HCT116 (cell line): ENCODE measurements around the gene SMARCA2. TPM values are rescaled to one million over a fixed set of nuclear protein-coding genes. Genes with fewer than 3 reads are reported as not detected.
A peak's percentile ranks its signal among the peaks of the same experiment; 100 is the strongest.

Source experiments
- ATAC-seq: fragments of 200-7000 bp; cut with Tn5 transposase; 2 replicates; pipeline ENCODE4 v1.9.1; 2020; ENCODE audit warnings: mild to moderate bottlenecking, moderate library complexity
- Bru-seq: library from RNA; stranded (reverse); fragments of 400-500 nt; gene quantifications from one replicate; lab custom pipeline; 2021; lab: Mats Ljungman, UMichigan
- BruChase-seq, 2 experiments: library from RNA; stranded (reverse); fragments of 400-500 nt; gene quantifications; one replicate each; lab custom pipeline; 2021; lab: Mats Ljungman, UMichigan
- BruUV-seq: library from RNA; stranded (reverse); fragments of 400-500 nt; replicated peaks from 2 replicates; lab custom pipeline; 2021; lab: Mats Ljungman, UMichigan
- CTCF ChIA-PET: fragments of 300-600 bp; sonication (Branson Sonifier 250); formaldehyde crosslinking; loops from one replicate; lab custom pipeline; 2021; ENCODE audit warnings: antibody characterized with exemption; lab: Charles Lee
- POLR2A ChIA-PET: fragments of 300-600, 350-600 bp; sonication (Branson Sonifier 250); formaldehyde crosslinking; loops from one replicate; lab custom pipeline; 2021; ENCODE audit warnings: antibody characterized with exemption; lab: Charles Lee
- RAD21 ChIA-PET, 2 experiments: fragments of 300-600 bp; sonication (Branson Sonifier 250); formaldehyde crosslinking; loops; one replicate each; lab custom pipeline; 2023; ENCODE audit warnings: low total read pairs in 2 of 2; ENCODE audit not compliant: uncharacterized antibody in 2 of 2, unreplicated experiment in 2 of 2, low non-redundant PET in 1 of 2; lab: Charles Lee
- DNase-seq: peaks from one replicate; pipeline ENCODE4 v3.0.0-alpha.2; 2010; ENCODE audit warnings: low read depth, low spot score
- H2AFZ ChIP-seq: fragments of 200-600 bp; shearing (Covaris generic), sonication (generic); 2 replicates; pipeline ENCODE4 v1.6.1; 2017; ENCODE audit warnings: low read depth, mixed run types, mixed read lengths, antibody characterized with exemption, low read length; ENCODE audit not compliant: poor library complexity, severe bottlenecking
- H3K27ac ChIP-seq: 2 replicates; pipeline ENCODE4 v1.5.1; 2012; ENCODE audit warnings: low read depth, low read length
- H3K27me3 ChIP-seq: fragments of 200-600 bp; sonication (generic); 2 replicates; pipeline ENCODE4 v1.6.1; 2016; ENCODE audit warnings: mixed run types, low read length, mixed read lengths; ENCODE audit not compliant: insufficient read depth
- H3K36me3 ChIP-seq, 2 experiments: fragments of 200-500 bp in 1 of 2; fragments of 200-600 bp in 1 of 2; sonication (Bioruptor generic) in 1 of 2; sonication (generic) in 1 of 2; 2 replicates each; pipeline versions ENCODE4 v1.5.1 to v1.6.1; 2014 to 2016; ENCODE audit warnings: low read length in 2 of 2, inconsistent platforms in 1 of 2, mixed read lengths in 1 of 2, mixed run types in 1 of 2; ENCODE audit not compliant: insufficient read depth in 2 of 2, control insufficient read depth in 1 of 2
- H3K4me1 ChIP-seq, 2 experiments: fragments of 200-600 bp in 1 of 2; sonication (generic) in 1 of 2; 2 replicates each; pipeline versions ENCODE4 v1.5.1 to v1.6.1; 2012 to 2017; ENCODE audit warnings: low read length in 2 of 2, inconsistent platforms in 1 of 2, mild to moderate bottlenecking in 1 of 2, mixed read lengths in 1 of 2, mixed run types in 1 of 2, moderate library complexity in 1 of 2; ENCODE audit not compliant: insufficient read depth in 2 of 2, control insufficient read depth in 1 of 2
- H3K4me2 ChIP-seq: fragments of 200-600 bp; sonication (generic); 2 replicates; pipeline ENCODE4 v1.6.1; 2017; ENCODE audit warnings: mixed run types, low read length, mixed read lengths
- H3K4me3 ChIP-seq, 2 experiments: fragments of 200-600 bp in 1 of 2; sonication (generic) in 1 of 2; replicated peaks in 1 of 2; 2 replicates each; pipeline ENCODE4 v1.5.1; 2011 to 2016; ENCODE audit warnings: low read length in 2 of 2, control low read depth in 1 of 2, low read depth in 1 of 2, mild to moderate bottlenecking in 1 of 2, mixed read lengths in 1 of 2, mixed run types in 1 of 2
- H3K79me2 ChIP-seq: fragments of 200-600 bp; sonication (generic); 2 replicates; pipeline ENCODE4 v1.6.1; 2017; ENCODE audit warnings: mild to moderate bottlenecking, mixed run types, low read length, moderate library complexity, mixed read lengths; ENCODE audit not compliant: insufficient read depth
- H3K9ac ChIP-seq: fragments of 200-600 bp; sonication (generic); 2 replicates; pipeline ENCODE4 v1.6.1; 2016; ENCODE audit warnings: low read length, mixed read lengths
- H3K9me2 ChIP-seq: fragments of 200-600 bp; sonication (generic), shearing (Covaris generic); 2 replicates; pipeline ENCODE4 v1.6.1; 2017; ENCODE audit warnings: mixed run types, mild to moderate bottlenecking, moderate library complexity; ENCODE audit not compliant: insufficient read depth
- H3K9me3 ChIP-seq, 2 experiments: fragments of 200-500 bp in 1 of 2; fragments of 200-600 bp in 1 of 2; sonication (Bioruptor generic) in 1 of 2; sonication (generic) in 1 of 2; 2 replicates each; pipeline ENCODE4 v1.6.1; 2014 to 2017; ENCODE audit warnings: low read length in 2 of 2, mixed read lengths in 2 of 2, inconsistent platforms in 1 of 2, low read depth in 1 of 2, mild to moderate bottlenecking in 1 of 2, mixed run types in 1 of 2, moderate library complexity in 1 of 2; ENCODE audit not compliant: control insufficient read depth in 1 of 2, insufficient read depth in 1 of 2
- H4K20me1 ChIP-seq: fragments of 200-600 bp; sonication (generic), shearing (Covaris generic); 2 replicates; pipeline ENCODE4 v1.6.1; 2017; ENCODE audit warnings: mixed run types, mild to moderate bottlenecking, moderate library complexity; ENCODE audit not compliant: insufficient read depth
- CEBPB ChIP-seq: IDR thresholded peaks from 2 replicates; pipeline ENCODE4 v1.6.1; 2012; ENCODE audit warnings: low read depth
- EGR1 ChIP-seq: IDR thresholded peaks from 2 replicates; pipeline ENCODE4 v1.6.1; 2012; ENCODE audit warnings: low read depth
- ELF1 ChIP-seq: IDR thresholded peaks from 2 replicates; pipeline ENCODE4 v1.6.1; 2012; ENCODE audit warnings: low read depth, borderline replicate concordance
- EZH2 ChIP-seq: fragments of 200-600 bp; sonication (generic); IDR thresholded peaks from 2 replicates; pipeline ENCODE4 v1.6.1; 2017; ENCODE audit warnings: antibody characterized with exemption, mixed run types
- EZH2phosphoT487 ChIP-seq: fragments of 200-600 bp; IDR thresholded peaks from 2 replicates; pipeline ENCODE4 v1.6.1; 2018; ENCODE audit warnings: antibody characterized with exemption, borderline replicate concordance
- FOSL1 ChIP-seq: IDR thresholded peaks from 2 replicates; pipeline ENCODE4 v1.6.1; 2012; ENCODE audit warnings: low read depth
- JUND ChIP-seq: IDR thresholded peaks from 2 replicates; pipeline ENCODE4 v1.6.1; 2012
- POLR2A ChIP-seq: IDR thresholded peaks from 2 replicates; pipeline ENCODE4 v1.7.0; 2011; ENCODE audit warnings: borderline replicate concordance; ENCODE audit not compliant: insufficient read depth, insufficient read length; ENCODE audit errors: extremely low read depth
- POLR2AphosphoS5 ChIP-seq: IDR thresholded peaks from 2 replicates; pipeline ENCODE4 v1.6.1; 2011; ENCODE audit warnings: mild to moderate bottlenecking, low read depth, low read length, moderate library complexity
- RAD21 ChIP-seq: IDR thresholded peaks from 2 replicates; pipeline ENCODE4 v1.6.1; 2012; ENCODE audit warnings: low read depth, mild to moderate bottlenecking
- SIN3A ChIP-seq: IDR thresholded peaks from 2 replicates; pipeline ENCODE4 v1.6.1; 2012; ENCODE audit warnings: low read depth
- SP1 ChIP-seq: IDR thresholded peaks from 2 replicates; pipeline ENCODE4 v1.6.1; 2012; ENCODE audit warnings: low read depth
- SRF ChIP-seq: IDR thresholded peaks from 2 replicates; pipeline ENCODE4 v1.6.1; 2012; ENCODE audit warnings: low read depth
- TCF7L2 ChIP-seq: IDR thresholded peaks from 2 replicates; pipeline ENCODE4 v1.7.0; 2011; ENCODE audit warnings: borderline replicate concordance, inconsistent platforms; ENCODE audit not compliant: insufficient read depth, insufficient read length; ENCODE audit errors: extremely low read depth
- YY1 ChIP-seq: IDR thresholded peaks from 2 replicates; pipeline ENCODE4 v1.6.1; 2011; ENCODE audit warnings: low read length, low read depth, moderate library complexity, mild to moderate bottlenecking; ENCODE audit not compliant: insufficient replicate concordance; ENCODE audit errors: extremely low read depth
- ZFX ChIP-seq: fragments of 450-650 bp; IDR thresholded peaks from 2 replicates; pipeline ENCODE4 v1.6.1; 2017
- ZNF274 ChIP-seq: fragments of 200-500 bp; sonication (Bioruptor generic); IDR thresholded peaks from 2 replicates; pipeline ENCODE4 v1.6.1; 2014; ENCODE audit warnings: mild to moderate bottlenecking, low read depth, low read length, inconsistent platforms
- intact Hi-C: fragments of 100-400 bp; cut with micrococcal nuclease; formaldehyde crosslinking; loops from 2 replicates; pipeline ENCODE4 v1.10.0; 2022
- long read RNA-seq: library from polyadenylated mRNA; unstranded; transcript quantifications from one replicate; pipeline ENCODE4 v2.0.0, GENCODE V29; 2021; ENCODE audit not compliant: unreplicated experiment
- polyA plus RNA-seq: library from polyadenylated mRNA; unstranded; fragments of >200 nt; gene quantifications from 2 replicates; pipeline ENCODE4 v1.2.1, GENCODE V29; 2012; ENCODE audit warnings: missing spikeins
- total RNA-seq: library from RNA; stranded (reverse); gene quantifications from one replicate; pipeline ENCODE4 v1.2.1, GENCODE V29; 2021; ENCODE audit not compliant: unreplicated experiment
- TF ChIP-seq, protein P1 (sequence below): IDR thresholded peaks from 2 replicates; pipeline ENCODE4 v1.6.1; 2012; ENCODE audit warnings: low read depth
- TF ChIP-seq, protein P2 (sequence below): IDR thresholded peaks from 2 replicates; pipeline ENCODE4 v1.6.1; 2012
- TF ChIP-seq, protein P3 (sequence below): IDR thresholded peaks from 2 replicates; pipeline ENCODE4 v1.6.1; 2011; ENCODE audit warnings: mild to moderate bottlenecking, low read length, moderate library complexity; ENCODE audit not compliant: insufficient replicate concordance; ENCODE audit errors: extremely low read depth

Gene SMARCA2
- total RNA-seq (14.7 TPM), Bru-seq, nascent RNA (percentile 43 among the genes with signal in this experiment), BruChase-seq, experiment 1, labeled RNA remaining after a 6-hour chase (percentile 37 among the genes with signal in this experiment), BruChase-seq, experiment 2, labeled RNA remaining after a 2-hour chase (percentile 36 among the genes with signal in this experiment)
- polyA plus RNA-seq, result 4.1 and 5.4 TPM in 2 replicates
- long read RNA-seq, partial matches to known transcripts, result 5 of 6 reads
- long read RNA-seq, other reads (novel, unspliced or antisense), result 1 of 6 reads

DNA sequence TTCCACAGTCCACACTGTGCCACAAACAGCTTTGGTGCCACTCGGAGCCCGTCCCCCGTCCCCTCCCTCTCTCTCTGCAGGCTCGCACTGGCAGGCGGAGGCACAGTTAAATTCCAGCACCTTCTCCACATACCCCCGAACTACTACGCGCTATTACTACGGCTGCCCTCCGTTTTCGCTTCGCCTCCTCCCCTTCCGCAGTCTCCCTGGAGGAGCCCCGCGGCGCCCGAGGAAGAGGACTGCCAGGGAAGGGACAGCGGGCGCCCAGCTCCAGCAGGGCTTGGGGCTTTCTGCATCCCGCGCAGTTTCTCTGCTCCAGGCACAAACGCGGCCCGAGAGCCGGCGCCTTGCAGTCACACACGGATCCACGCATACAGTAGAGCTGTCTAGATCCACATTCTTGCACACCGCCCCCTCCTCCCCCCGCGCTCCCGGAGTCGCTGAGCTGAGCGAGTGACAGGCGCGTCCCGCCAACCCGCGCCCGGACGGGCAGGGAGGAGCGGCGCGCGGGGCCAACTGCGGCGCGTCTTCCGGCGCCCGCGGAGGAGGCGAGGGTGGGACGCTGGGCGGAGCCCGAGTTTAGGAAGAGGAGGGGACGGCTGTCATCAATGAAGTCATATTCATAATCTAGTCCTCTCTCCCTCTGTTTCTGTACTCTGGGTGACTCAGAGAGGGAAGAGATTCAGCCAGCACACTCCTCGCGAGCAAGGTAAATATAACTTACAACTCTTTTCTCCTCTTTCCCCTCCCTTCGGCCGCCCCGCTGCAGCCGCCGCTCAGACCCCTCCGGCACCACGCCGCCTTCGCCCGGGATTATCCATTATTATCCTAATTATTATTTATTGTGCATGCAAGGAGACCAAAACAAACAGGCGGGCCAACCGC, at the start of gene SMARCA2:
TSS of gene SMARCA2 (plus strand) at position 652 of the 885 bp plus-strand sequence. CDS start 13,676 bp downstream, outside the sequence.
- Histone ChIP-seq H3K27me3 (peaks cover 29% of the 10 kb centered on the region), H3K36me3 (no peaks in the 10 kb centered on the region), H3K4me2 (peak within 1 kb of the TSS; percentile 93), H4K20me1 (no peaks in the 10 kb centered on the region), H3K4me1 (peaks cover 11 to 26% of the 10 kb centered on the region in 2 experiments; a peak in 3 of 4 replicates), H2AFZ (peak within 1 kb of the TSS; percentile 99), H3K9me2 (no peaks in the 10 kb centered on the region), H3K9ac (peak within 1 kb of the TSS; percentile 49), H3K79me2 (no peaks in the 10 kb centered on the region), H3K9me3 (no peaks in the 10 kb centered on the region), H3K4me3 (peak within 1 kb of the TSS; percentile 62 to 66), H3K27ac (no peak within 1 kb of the TSS)
- DNase-seq (peak; percentile 84), ATAC-seq (peak; percentile 88)
- BruUV-seq, result no TSS peak
- ChIA-PET POLR2A (no interaction called here), CTCF (no interaction called here), RAD21 (no interaction called here)
- intact Hi-C loops, result loop anchor here (10.0 kb wide), 2 partner anchors 230 to 830 kb away; partner anchors contain the start of gene PUM3
- TF ChIP-seq, protein P1, sequence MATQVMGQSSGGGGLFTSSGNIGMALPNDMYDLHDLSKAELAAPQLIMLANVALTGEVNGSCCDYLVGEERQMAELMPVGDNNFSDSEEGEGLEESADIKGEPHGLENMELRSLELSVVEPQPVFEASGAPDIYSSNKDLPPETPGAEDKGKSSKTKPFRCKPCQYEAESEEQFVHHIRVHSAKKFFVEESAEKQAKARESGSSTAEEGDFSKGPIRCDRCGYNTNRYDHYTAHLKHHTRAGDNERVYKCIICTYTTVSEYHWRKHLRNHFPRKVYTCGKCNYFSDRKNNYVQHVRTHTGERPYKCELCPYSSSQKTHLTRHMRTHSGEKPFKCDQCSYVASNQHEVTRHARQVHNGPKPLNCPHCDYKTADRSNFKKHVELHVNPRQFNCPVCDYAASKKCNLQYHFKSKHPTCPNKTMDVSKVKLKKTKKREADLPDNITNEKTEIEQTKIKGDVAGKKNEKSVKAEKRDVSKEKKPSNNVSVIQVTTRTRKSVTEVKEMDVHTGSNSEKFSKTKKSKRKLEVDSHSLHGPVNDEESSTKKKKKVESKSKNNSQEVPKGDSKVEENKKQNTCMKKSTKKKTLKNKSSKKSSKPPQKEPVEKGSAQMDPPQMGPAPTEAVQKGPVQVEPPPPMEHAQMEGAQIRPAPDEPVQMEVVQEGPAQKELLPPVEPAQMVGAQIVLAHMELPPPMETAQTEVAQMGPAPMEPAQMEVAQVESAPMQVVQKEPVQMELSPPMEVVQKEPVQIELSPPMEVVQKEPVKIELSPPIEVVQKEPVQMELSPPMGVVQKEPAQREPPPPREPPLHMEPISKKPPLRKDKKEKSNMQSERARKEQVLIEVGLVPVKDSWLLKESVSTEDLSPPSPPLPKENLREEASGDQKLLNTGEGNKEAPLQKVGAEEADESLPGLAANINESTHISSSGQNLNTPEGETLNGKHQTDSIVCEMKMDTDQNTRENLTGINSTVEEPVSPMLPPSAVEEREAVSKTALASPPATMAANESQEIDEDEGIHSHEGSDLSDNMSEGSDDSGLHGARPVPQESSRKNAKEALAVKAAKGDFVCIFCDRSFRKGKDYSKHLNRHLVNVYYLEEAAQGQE, result no peak
- TF ChIP-seq, protein P2, sequence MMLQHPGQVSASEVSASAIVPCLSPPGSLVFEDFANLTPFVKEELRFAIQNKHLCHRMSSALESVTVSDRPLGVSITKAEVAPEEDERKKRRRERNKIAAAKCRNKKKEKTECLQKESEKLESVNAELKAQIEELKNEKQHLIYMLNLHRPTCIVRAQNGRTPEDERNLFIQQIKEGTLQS, result no peak
- TF ChIP-seq YY1 (peak; percentile 14), POLR2A (no peak), ELF1 (no peak), SIN3A (peak; percentile 37; the same call in 1 of the 2 replicates), FOSL1 (0 out of 2 replicates have a peak, but pooled peaks have one; percentile 8), SRF (no peak), EZH2phosphoT487 (no peak), CEBPB (no peak), POLR2AphosphoS5 (peak; percentile 18; the same call in 1 of the 2 replicates), TCF7L2 (no peak), ZFX (no peak), JUND (no peak), SP1 (peak; percentile 91), EZH2 (no peak), RAD21 (no peak), EGR1 (peak; percentile 68), ZNF274 (no peak)
- TF ChIP-seq, protein P3, sequence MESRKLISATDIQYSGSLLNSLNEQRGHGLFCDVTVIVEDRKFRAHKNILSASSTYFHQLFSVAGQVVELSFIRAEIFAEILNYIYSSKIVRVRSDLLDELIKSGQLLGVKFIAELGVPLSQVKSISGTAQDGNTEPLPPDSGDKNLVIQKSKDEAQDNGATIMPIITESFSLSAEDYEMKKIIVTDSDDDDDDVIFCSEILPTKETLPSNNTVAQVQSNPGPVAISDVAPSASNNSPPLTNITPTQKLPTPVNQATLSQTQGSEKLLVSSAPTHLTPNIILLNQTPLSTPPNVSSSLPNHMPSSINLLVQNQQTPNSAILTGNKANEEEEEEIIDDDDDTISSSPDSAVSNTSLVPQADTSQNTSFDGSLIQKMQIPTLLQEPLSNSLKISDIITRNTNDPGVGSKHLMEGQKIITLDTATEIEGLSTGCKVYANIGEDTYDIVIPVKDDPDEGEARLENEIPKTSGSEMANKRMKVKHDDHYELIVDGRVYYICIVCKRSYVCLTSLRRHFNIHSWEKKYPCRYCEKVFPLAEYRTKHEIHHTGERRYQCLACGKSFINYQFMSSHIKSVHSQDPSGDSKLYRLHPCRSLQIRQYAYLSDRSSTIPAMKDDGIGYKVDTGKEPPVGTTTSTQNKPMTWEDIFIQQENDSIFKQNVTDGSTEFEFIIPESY, result no peak
